Mesendoderm (in vitro differentiated cells): ENCODE results near the gene PAH.

Experiments used
- DNase-seq: peaks from one replicate; pipeline ENCODE4 v3.0.0; 2013
- H2AK5ac ChIP-seq: 2 replicates; pipeline ENCODE4 v1.6.1; 2013; ENCODE audit warnings: low read length, inconsistent platforms
- H2BK120ac ChIP-seq: 2 replicates; pipeline ENCODE4 v1.6.1; 2013; ENCODE audit warnings: low read depth, mild to moderate bottlenecking, low read length, moderate library complexity, mixed read lengths
- H2BK15ac ChIP-seq: replicated peaks from 2 replicates; pipeline ENCODE4 v1.6.1; 2013; ENCODE audit warnings: low read depth, mild to moderate bottlenecking, moderate library complexity
- H2BK5ac ChIP-seq: 2 replicates; pipeline ENCODE4 v1.6.1; 2013; ENCODE audit warnings: low read length, inconsistent platforms
- H3K18ac ChIP-seq: 2 replicates; pipeline ENCODE4 v1.6.1; 2013; ENCODE audit warnings: mild to moderate bottlenecking, low read length, mixed read lengths
- H3K23ac ChIP-seq: one replicate; pipeline ENCODE4 v1.6.1; 2013; ENCODE audit warnings: low read length
- H3K27ac ChIP-seq: 2 replicates; pipeline ENCODE4 v1.5.1; 2013; ENCODE audit warnings: low read depth, mild to moderate bottlenecking, inconsistent platforms, low read length, moderate library complexity
- H3K27me3 ChIP-seq: 2 replicates; pipeline ENCODE4 v1.6.1; 2013; ENCODE audit warnings: low read length, control low read depth, mild to moderate bottlenecking, inconsistent platforms; ENCODE audit not compliant: insufficient read depth, poor library complexity
- H3K36me3 ChIP-seq: 2 replicates; pipeline ENCODE4 v1.6.1; 2013; ENCODE audit warnings: low read length, inconsistent platforms; ENCODE audit not compliant: control insufficient read depth, insufficient read depth
- H3K4ac ChIP-seq: one replicate; pipeline ENCODE4 v1.6.1; 2013; ENCODE audit warnings: low read depth, mild to moderate bottlenecking, low read length, moderate library complexity
- H3K4me1 ChIP-seq: 2 replicates; pipeline ENCODE4 v1.6.1; 2013; ENCODE audit warnings: low read depth, low read length, inconsistent platforms; ENCODE audit not compliant: control insufficient read depth
- H3K4me2 ChIP-seq: 2 replicates; pipeline ENCODE4 v1.6.1; 2013; ENCODE audit warnings: low read length
- H3K4me3 ChIP-seq: 2 replicates; pipeline ENCODE4 v1.5.1; 2013; ENCODE audit warnings: mild to moderate bottlenecking, low read length
- H3K56ac ChIP-seq: one replicate; pipeline ENCODE4 v1.6.1; 2013; ENCODE audit warnings: low read length
- H3K79me1 ChIP-seq: 2 replicates; pipeline ENCODE4 v1.6.1; 2013; ENCODE audit warnings: low read length, inconsistent platforms
- H3K79me2 ChIP-seq: 2 replicates; pipeline ENCODE4 v1.6.1; 2013; ENCODE audit warnings: mild to moderate bottlenecking, low read length; ENCODE audit not compliant: control insufficient read depth, insufficient read depth
- H3K9ac ChIP-seq: 2 replicates; pipeline ENCODE4 v1.6.1; 2013; ENCODE audit warnings: low read length, inconsistent platforms
- H4K5ac ChIP-seq: one replicate; pipeline ENCODE4 v1.6.1; 2013; ENCODE audit warnings: low read length
- H4K8ac ChIP-seq: one replicate; pipeline ENCODE4 v1.6.1; 2013; ENCODE audit warnings: low read depth, mild to moderate bottlenecking, control low read depth, low read length, moderate library complexity
- WGBS: extraction: QIAGEN DNeasy Blood & Tissue Kit; methylation state at CpG from one replicate; pipeline ENCODE4 v1.1.7; 2013; ENCODE audit warnings: low lambda C conversion rate, missing lambda C conversion rate; ENCODE audit not compliant: insufficient coverage; ENCODE audit errors: extremely low coverage; 5-methylcytosine and 5-hydroxymethylcytosine counted together

Gene PAH

GRCh38 chr12:102962986-102963385 lies 45.9 kb upstream of the PAH start:
- H3K79me2 ChIP-seq = no peaks in the 10 kb centered on the region
- DNase-seq = peak; percentile 88
- H2BK15ac ChIP-seq = no peak overlapping the region
- no peak overlapping the region for H4K8ac ChIP-seq
- H3K27ac ChIP-seq = no peak overlapping the region
- H2AK5ac ChIP-seq = no peak overlapping the region
- H3K4me3 ChIP-seq = no peak overlapping the region
- no peaks in the 10 kb centered on the region for H3K79me1 ChIP-seq
- no peaks in the 10 kb centered on the region for H3K36me3 ChIP-seq
- H3K18ac ChIP-seq = no peak overlapping the region
- H3K4me1 ChIP-seq = peaks cover 3% of the 10 kb centered on the region
- no peak overlapping the region for H3K4ac ChIP-seq
- H2BK120ac ChIP-seq = no peak overlapping the region
- H3K27me3 ChIP-seq = peaks cover 81% of the 10 kb centered on the region
- no peak overlapping the region for H2BK5ac ChIP-seq
- WGBS = no CpG with 5 or more reads among the region's 3 CpGs
- H3K56ac ChIP-seq = no peak overlapping the region
- H3K23ac ChIP-seq = no peak overlapping the region
- H4K5ac ChIP-seq = no peak overlapping the region
- no peak overlapping the region for H3K4me2 ChIP-seq
- H3K9ac ChIP-seq = no peak overlapping the region

DNA sequence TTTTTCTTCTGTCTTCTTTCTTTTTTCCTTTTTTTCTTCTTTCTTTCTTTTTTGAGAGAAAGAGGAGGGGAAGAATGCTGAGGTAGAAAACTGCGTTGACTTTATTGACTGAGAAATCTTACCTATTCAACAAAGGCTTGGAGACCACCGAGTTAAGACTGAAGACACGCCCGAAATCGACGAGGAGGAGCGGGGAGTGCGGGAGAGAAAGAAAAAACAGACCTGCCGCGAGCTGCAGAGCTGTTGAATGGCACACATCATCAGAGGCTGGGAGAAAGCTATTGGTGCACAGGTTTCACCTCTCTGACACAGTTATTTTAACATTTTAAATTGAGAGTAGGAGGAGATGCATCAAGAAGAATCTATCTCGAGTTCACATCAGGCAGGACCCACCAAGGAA lies 45.5 kb upstream of the PAH start:
- H3K56ac ChIP-seq = no peak overlapping the region
- H3K18ac ChIP-seq = no peak overlapping the region
- WGBS = no CpG with 5 or more reads among the region's 11 CpGs
- no peak overlapping the region for H4K8ac ChIP-seq
- H3K27me3 ChIP-seq = peaks cover 81% of the 10 kb centered on the region
- H3K36me3 ChIP-seq = no peaks in the 10 kb centered on the region
- H3K4me2 ChIP-seq = no peak overlapping the region
- no peak overlapping the region for H3K4ac ChIP-seq
- H2BK5ac ChIP-seq = no peak overlapping the region
- no peak for DNase-seq
- H4K5ac ChIP-seq = no peak overlapping the region
- H3K79me1 ChIP-seq = no peaks in the 10 kb centered on the region
- H3K79me2 ChIP-seq = no peaks in the 10 kb centered on the region
- no peak overlapping the region for H3K23ac ChIP-seq
- no peak overlapping the region for H2BK120ac ChIP-seq
- H3K27ac ChIP-seq = no peak overlapping the region
- no peak overlapping the region for H3K4me3 ChIP-seq
- H3K9ac ChIP-seq = no peak overlapping the region
- H2BK15ac ChIP-seq = no peak overlapping the region
- no peak overlapping the region for H2AK5ac ChIP-seq
- H3K4me1 ChIP-seq = peaks cover 3% of the 10 kb centered on the region

- Histone ChIP-seq H3K4me2 (no peak overlapping the region), H2BK5ac (no peak overlapping the region), H3K4me3 (no peak overlapping the region), H3K56ac (no peak overlapping the region), H4K5ac (no peak overlapping the region), H3K27me3 (peaks cover 80% of the 10 kb centered on the region), H4K8ac (no peak overlapping the region), H2BK15ac (no peak overlapping the region), H3K23ac (no peak overlapping the region), H3K79me1 (no peaks in the 10 kb centered on the region), H3K9ac (no peak overlapping the region), H2BK120ac (no peak overlapping the region), H3K36me3 (no peaks in the 10 kb centered on the region), H3K79me2 (no peaks in the 10 kb centered on the region), H3K18ac (no peak overlapping the region), H3K27ac (no peak overlapping the region), H2AK5ac (no peak overlapping the region), H3K4me1 (peaks cover 4% of the 10 kb centered on the region), H3K4ac (no peak overlapping the region)
- WGBS = no CpG with 5 or more reads among the region's 8 CpGs
- no peak for DNase-seq
Measured at GRCh38 chr12:102961466-102961855, 44.4 kb upstream of the PAH start.

GRCh38 chr12:102960766-102961465 lies 43.9 kb upstream of the PAH start:
- no peaks in the 10 kb centered on the region for H3K79me2 ChIP-seq
- H3K27ac ChIP-seq = no peak overlapping the region
- H3K4me3 ChIP-seq = no peak overlapping the region
- no peaks in the 10 kb centered on the region for H3K36me3 ChIP-seq
- H3K4me2 ChIP-seq = no peak overlapping the region
- H2BK5ac ChIP-seq = no peak overlapping the region
- H2BK15ac ChIP-seq = no peak overlapping the region
- no peak overlapping the region for H4K8ac ChIP-seq
- no peak overlapping the region for H2BK120ac ChIP-seq
- H3K27me3 ChIP-seq = peaks cover 80% of the 10 kb centered on the region
- H3K4ac ChIP-seq = no peak overlapping the region
- H3K23ac ChIP-seq = no peak overlapping the region
- H3K56ac ChIP-seq = no peak overlapping the region
- H3K18ac ChIP-seq = no peak overlapping the region
- H3K79me1 ChIP-seq = no peaks in the 10 kb centered on the region
- no peak overlapping the region for H4K5ac ChIP-seq
- H2AK5ac ChIP-seq = no peak overlapping the region
- WGBS = no CpG with 5 or more reads among the region's 19 CpGs
- H3K4me1 ChIP-seq = peaks cover 4% of the 10 kb centered on the region
- H3K9ac ChIP-seq = no peak overlapping the region
- no peak for DNase-seq

DNA sequence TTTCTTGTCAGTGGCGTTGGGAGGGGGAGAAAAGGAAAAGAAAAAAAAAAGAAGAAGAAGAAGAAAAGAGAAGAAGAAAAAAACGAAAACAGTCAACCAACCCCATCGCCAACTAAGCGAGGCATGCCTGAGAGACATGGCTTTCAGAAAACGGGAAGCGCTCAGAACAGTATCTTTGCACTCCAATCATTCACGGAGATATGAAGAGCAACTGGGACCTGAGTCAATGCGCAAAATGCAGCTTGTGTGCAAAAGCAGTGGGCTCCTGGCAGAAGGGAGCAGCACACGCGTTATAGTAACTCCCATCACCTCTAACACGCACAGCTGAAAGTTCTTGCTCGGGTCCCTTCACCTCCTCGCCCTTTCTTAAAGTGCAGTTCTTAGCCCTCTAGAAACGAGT lies 42.3 kb upstream of the PAH start:
- Histone ChIP-seq H2BK15ac (no peak overlapping the region), H2BK5ac (no peak overlapping the region), H4K5ac (no peak overlapping the region), H3K9ac (no peak overlapping the region), H3K18ac (no peak overlapping the region), H3K27ac (no peak overlapping the region), H4K8ac (no peak overlapping the region), H2AK5ac (no peak overlapping the region), H3K56ac (no peak overlapping the region), H3K4me1 (peaks cover 4% of the 10 kb centered on the region), H3K23ac (no peak overlapping the region), H3K4me3 (no peak overlapping the region), H3K4me2 (no peak overlapping the region), H3K4ac (no peak overlapping the region), H3K79me1 (no peaks in the 10 kb centered on the region), H3K36me3 (no peaks in the 10 kb centered on the region), H3K79me2 (no peaks in the 10 kb centered on the region), H2BK120ac (no peak overlapping the region), H3K27me3 (peaks cover 83% of the 10 kb centered on the region)
- no CpG with 5 or more reads among the region's 14 CpGs for WGBS
- no peak for DNase-seq

GRCh38 chr12:102958830-102959176 lies 41.8 kb upstream of the PAH start:
- Histone ChIP-seq H2BK5ac (no peak overlapping the region), H3K56ac (no peak overlapping the region), H3K4ac (no peak overlapping the region), H2BK120ac (no peak overlapping the region), H4K5ac (no peak overlapping the region), H2BK15ac (no peak overlapping the region), H3K18ac (no peak overlapping the region), H3K9ac (no peak overlapping the region), H3K4me1 (peaks cover 4% of the 10 kb centered on the region), H3K79me1 (no peaks in the 10 kb centered on the region), H3K23ac (no peak overlapping the region), H3K79me2 (no peaks in the 10 kb centered on the region), H3K36me3 (no peaks in the 10 kb centered on the region), H3K4me2 (peak overlapping the region; percentile 57), H2AK5ac (no peak overlapping the region), H3K4me3 (no peak overlapping the region), H3K27me3 (peaks cover 85% of the 10 kb centered on the region), H3K27ac (no peak overlapping the region), H4K8ac (no peak overlapping the region)
- DNase-seq = no peak
- no CpG with 5 or more reads among the region's 15 CpGs for WGBS
